Measurements from ENCODE around the gene RIMBP2.

RIMBP2 gene

DNA sequence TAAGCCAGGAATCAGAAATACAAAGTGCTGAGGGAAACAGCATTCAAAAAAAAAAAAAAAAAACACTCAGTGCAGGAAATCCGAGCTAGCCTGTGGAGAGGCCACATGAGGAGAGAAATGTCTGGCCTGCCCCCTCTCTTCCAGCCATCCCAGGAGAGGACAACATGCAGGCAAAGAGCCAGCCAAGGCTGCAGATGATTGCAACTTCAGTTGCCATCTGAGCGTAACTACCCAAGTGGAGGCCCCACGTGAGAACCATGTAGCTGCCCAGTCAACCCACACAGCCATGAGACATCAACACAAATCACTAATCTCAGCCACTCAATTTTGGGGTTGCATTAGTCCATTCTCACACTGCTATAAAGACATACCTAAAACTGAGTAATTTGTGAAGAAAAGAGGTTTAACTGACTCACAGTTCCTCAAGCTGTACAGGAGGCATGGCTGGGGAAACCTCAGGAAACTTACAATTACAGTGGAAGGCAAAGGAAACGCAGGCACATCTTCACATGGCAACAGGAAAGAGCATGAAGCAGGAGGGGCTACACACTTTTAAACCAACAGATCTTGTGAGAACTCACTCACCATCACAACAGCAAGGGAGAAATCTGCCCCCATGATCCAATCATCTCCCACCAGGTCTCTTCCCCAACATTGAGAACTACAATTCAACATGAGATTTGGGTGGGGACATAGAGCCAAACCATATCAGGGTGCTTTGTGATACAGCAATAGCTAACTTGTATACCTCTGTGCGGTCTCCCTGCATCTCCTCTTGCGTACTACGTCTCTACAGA, 217.3 kb downstream of the RIMBP2 start:
- DNase-seq: no peak

DNA sequence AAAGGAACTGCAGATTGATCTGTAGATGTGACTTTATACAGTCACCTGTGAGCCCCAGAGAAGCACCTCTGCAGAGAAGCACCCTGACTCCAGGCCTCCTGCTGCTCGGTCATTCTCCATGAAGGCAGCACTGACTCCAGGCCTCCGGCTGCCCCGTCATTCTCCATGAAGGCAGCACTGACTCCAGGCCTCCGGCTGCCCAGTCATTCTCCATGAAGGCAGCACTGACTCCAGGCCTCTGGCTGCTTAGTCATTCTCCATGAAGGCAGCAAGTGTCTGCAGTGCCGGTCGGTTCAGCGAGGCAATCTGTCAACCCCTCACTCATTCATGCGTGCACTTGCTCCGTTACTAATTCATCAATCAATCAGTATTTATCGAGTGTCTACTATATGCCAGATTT, 218.1 kb downstream of the RIMBP2 start:
- no peak for DNase-seq

DNA sequence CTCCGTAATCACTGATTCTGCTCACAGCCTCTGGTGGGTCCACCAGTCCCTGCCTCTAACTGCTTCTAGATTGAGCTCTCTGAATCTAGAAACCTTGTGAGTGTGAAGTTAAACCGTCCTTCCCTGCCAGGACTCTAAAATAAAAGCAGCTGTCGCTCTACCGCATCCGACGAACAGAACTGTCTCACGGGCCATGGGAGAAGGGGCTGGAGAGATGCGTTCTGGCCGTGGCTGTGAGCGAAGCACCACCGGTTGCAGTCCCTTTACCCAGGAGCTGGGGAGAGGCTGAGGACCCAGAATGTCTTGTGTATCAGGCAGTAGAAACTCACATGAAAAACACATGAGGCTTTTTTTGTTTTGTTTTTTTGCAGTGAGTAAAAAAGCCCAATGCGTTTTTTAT, 218.8 kb downstream of the RIMBP2 start:
- no peak for DNase-seq

DNA sequence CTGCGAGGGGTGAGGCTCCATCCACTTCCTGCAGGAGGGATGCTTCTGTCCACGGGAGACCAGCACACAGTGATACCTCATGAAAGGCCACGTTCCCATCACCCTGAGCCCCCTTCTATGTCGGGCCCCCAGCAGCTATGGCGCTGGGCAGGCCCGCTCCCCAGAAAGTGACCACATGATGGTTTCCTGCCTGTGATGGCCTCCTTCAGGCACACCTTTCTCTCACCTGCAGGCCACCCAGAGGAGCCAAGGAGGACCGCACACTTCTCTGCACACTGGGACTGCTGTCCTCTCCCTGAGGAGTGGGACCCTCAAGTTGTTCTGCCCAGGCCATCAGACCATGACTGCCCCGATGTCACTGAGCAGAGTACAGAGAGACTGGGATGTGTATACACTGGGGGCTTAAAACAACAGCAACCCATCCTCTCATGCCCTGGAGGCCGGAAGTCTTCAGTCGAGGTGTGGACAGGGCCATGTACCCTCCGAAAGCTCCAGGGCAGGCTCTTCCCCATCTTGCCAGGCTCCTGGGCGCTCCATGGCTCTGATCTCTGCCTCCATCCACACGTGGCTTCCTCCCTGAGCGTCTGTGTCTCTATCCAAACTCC, 219.5 kb downstream of the RIMBP2 start:
- no peak for DNase-seq

DNA sequence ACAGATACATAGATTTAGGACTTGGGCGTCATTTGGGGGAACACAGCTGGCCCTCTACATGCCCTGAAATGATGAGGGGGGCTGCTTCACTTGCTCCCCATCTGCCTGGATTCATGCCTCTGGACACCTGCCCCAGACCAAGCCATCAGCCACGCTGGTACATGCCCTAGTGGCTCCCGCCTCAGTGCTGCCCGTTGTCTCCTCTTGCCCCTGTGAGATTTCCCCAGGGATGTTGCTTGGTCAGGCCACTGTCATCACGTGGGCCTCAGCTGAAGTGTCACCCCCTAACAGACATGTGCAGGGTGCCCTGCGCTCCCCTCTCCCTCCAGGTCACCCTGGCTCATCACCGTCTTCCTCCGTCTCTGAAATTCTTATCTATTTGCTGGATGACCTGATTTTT, 220.9 kb downstream of the RIMBP2 start:
- DNase-seq: no peak

DNA sequence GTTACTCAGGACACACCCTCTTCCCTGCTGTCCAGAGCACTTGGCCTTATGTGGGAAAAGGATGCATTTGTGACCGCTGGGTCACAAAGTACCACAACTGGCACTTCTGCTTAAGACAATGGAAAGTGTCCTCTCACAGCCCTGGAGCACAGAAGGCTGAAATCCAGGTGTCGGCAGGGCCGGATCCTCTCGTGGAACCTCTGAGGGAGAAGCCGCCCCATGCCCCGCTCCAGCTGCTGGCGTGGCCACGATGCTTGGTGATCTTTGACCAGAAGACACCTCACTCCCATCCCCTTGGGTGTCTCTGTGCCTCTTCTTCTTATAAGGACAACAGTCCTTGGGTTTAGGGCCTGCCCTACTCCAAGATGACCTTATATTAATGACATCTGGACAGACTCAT, 221.4 kb downstream of the RIMBP2 start:
- no peak for DNase-seq

DNA sequence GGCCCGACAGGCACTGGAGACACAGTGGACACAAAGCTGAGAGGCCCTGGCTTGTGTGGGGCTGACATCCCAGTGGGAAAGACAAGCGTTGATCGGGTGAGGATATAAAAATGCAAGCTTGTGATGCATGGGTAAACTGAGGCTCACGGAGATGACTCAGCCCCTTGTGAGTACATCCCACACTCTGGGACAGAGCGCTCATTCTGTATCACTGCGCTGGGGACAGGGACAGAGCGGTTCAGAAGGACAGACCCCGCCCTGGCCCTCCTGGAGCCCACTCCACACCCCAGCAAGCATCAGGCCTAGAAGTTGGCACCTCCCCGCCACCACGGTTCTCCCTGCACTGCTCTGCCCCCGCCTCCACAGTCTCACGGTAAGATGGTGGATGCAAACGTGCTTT, 222.1 kb downstream of the RIMBP2 start:
- DNase-seq: no peak

DNA sequence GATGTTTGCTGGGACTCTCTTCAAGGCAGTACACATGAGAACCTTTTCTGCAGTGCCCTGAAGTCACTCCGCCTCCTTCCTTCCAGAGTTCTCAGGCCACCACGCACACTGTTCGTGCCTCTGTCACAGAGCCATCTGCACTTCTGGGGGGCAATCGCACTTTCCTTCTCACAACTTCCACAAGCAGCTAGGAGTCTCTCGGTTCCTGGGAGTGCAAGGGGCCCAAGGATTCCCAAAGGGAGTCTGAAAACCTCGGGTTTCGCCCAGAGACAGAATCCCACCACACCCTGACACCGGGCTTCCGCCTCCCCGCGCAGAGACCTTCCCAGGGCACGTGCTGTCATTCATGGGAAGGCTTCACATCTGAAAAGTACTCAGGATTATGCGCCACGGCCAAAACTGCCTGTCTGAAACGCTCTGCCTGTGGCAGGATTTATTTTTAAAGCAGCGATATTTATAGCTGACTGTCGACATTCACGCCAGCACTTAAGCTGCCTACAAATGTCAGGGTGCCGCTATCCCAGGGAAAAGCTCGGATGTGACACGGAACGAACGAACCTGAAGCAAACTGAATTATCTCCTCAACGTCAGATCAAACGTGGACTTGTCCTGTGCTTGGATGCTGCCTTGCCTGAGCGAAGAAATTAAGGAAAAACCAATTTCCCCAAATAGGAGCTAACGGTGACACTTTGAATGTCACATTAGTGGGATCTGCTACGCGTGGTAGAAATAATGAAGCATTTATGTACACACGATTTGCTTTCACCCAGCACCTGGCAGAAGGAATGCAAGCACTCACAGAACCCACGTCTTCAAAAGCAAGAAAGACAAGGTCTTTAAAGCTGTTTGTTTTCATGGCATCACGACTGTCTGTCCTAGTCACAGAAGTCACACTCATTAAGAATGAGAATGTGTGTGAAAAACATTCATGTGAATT, 224.4 kb downstream of the RIMBP2 start:
- DNase-seq: no peak

DNA sequence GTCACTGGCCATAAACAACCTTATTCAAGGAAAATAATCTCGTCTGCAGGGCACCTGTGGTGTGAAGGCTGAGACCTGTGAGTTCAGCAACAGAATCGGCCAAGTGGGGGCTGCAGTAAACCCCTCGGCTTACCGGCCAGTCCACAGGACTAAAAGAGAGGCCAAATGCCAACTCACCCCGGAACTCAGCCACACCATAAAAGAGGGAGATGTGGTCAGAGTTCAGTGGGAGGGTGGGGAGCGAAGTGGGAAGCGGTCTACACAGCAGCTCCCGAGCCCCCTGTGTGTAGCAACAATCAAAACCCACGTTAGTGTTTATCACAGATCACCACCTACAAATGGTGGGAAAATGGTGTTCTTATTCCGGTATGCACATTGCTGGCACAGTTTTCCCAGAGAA, 225.4 kb downstream of the RIMBP2 start:
- no peak for DNase-seq

DNA sequence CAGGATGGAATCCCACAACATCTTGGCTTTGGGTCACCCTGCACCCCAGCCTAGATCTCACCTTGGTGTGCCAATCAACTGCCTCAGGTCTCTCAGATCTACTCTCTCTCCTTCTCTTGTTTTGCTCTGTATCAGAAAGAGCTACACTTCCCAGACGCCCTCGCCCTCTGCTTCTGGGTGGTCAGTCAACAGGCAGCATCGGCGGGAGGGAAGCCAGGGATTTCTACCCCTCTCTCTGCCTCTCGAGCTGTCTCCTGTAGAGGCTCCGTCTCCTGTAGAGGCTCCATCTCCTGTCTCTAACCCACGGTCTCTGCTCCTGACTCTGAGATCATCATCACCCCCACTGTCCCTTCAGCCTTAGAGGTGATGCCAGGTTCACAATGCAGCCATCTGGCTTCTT, 226.8 kb downstream of the RIMBP2 start:
- no peak for DNase-seq

DNA sequence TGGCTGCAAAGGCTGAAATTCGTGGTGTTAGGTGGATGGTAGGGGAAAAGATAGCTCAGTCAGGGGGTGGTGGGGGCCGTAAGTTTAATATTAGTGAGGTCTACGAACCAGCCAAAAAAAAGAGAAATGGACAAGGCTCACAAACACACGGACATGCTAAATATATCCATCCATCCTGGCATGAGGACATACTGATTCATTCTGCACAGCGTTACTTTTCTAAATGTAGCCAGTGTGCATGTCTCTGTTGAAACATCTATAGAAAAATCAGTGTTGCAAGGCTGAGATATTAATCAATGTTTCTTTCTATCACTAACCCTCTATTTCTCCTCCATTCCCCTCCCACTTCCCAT, 227.8 kb downstream of the RIMBP2 start:
- DNase-seq: no peak

DNA sequence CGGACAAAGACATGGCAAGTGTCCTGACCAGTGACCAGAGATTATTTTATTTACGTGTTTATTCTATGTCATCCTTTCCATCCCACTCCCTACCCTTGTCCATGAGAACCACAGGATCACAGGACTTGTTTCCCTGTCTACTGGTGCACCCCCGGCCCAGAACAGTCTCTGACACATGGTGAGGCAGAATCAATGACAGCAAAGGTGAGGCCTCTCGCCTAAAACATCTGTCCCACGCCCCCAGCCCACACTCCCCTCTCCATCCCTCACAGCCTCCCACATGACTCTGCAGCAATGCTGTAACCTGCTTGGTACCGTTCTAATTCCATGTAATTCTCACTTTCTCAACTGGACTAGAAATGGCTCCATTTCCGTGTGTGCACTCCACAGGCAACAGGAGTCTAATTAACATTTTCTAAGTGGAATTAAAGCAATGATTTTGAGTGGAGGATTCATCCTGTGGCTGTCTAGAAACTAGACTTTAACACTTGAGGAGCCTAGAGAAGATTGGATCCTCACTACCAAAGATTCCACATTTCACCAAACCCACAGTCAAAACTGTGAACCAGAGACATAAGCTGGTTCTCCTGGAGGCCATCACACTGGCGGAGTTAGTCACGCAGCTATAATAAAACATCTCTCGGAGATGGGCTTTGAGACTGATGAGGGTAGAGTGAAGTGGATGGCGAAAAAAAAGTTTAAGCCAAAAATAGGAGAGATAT, 228.3 kb downstream of the RIMBP2 start:
- DNase-seq: no peak

DNA sequence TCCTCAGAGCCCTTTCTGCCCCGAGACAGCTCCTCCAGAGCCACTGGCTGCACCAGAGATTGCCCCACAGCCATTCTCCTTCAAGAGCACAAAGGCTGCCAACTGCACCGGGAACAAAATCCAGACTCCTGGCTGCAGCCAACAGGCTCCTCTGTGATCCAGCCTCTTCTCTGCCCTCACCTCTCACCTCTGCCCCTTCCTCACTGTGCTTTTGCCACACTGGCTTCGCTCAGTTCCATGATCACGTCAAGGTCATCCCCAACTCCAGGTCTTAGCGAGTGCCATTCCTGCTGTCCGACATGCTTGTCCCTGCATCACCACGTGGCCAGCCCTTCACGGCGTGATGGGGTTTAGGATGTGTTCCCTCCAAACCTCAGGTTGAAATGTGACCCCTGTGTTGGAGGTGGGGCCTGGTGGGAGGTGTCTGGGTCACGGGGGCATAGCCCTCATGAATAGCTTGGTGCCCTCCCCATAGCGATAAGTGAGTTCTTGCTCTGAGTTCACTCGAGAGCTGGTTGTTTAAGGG, 229.1 kb downstream of the RIMBP2 start:
- no peak for DNase-seq

DNA sequence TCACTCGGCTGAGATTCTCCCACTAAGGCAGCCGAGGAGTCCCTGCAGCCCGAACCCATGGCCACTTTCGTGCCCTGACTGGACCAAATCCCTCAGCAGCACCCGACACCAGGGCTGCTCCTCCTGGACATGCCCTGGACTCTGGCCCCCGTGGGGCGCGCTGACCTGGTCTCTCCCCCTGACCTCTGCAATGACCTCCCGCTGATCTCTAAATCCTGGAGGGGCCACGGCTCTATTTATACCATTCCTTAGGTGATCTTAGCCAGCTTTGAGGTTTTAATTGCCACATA, 230.0 kb downstream of the RIMBP2 start:
- DNase-seq: no peak

DNA sequence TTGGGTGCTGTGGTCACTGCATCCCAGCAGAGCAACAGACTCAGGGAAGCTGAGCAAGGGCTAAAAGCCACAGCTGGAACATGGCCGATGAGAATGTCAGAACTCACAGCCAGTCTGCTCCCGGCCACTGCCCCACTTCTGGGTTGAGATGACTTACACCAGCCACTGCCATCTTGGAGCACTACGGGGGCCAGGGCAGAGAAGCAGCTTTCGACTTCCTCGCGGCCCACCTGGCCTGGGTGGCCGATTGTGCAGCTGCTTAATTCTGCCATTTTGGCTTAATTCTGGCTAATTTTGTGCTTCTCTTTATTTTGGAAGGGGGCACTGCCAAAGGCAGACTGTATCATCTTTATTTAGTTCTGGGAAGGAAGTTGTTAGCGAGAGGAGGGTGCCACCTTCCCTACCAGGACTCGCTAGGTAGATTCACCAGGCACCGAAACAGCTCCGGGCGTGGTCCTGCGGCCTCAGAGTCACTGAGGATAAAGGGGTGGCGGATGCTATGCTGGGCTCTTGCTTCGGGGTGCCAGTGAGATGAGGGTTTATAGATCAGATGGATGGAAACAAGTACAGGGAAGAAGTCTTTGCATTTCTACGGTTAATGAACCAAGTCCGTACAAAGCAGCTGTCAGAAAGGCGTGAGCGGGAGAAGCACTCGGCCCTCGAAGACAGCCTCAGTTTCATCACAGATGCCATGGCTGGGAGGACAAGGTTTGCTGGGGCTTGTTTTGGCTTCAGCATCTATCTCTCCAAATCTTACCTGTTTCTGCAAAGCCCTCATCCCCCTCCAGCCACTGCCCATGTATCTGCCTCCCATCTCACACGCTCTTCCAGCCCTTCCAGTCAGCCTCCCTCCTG, 230.6 kb downstream of the RIMBP2 start:
- no peak for DNase-seq

DNA sequence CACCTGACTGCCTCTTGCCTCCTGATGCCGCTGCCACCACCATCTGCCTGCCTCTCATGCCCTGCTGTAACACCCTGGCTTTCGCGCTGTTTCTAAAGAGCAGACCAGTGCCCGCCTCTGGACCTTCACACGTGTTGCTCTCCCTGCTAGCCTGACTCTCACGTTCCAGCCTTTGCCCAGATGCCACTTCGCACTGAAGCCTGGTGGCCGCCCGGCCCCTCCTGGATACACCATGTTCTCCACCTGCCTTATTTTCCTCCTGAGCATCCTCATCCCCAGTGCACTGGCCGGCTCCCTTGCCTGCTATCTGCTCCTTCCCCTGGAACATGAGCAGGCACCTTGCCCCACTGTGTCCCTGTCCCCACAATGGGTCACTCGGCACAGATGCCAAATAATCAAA, 231.9 kb downstream of the RIMBP2 start:
- DNase-seq: no peak

DNA sequence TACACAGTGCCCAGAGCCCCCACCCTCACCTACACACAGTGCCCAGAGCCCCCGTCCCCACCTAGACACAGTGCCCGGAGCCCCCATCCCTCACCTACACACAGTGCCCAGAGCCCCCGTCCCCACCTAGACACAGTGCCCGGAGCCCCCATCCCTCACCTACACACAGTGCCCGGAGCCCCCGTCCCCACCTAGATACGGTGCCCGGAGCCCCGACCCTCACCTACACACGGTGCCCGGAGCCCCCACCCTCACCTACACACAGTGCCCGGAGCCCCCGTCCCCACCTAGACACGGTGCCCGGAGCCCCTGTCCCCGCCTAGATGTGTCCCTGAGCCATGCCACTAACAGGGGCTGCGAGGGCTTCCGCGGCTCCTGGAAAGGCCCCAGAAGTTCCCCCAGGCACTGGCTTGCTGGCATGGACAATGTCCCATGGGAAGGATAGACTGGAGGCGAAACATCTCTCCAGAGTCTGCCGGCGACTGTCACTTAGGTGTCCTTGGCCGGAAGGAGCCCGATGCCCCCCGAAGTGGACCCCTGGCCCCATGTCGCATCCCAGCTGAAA, 232.4 kb downstream of the RIMBP2 start:
- DNase-seq: no peak

DNA sequence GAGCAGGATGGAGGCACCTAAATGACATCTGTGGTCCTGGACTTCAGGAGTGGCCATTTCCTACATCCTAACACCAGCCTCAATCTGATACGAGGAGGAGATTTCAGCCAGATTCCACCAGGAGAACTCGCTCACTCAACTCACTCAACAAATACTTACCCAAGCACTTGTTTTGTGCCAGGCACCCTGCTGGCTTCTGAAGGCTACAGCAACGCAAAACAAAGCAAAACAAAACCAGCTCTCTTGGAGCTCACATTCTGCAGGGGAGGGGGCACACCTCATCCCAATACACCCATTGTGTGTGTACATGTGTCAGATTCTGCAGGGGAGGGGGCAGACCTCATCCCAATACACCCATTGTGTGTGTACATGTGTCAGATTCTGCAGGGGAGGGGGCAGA, 233.7 kb downstream of the RIMBP2 start:
- DNase-seq: no peak

DNA sequence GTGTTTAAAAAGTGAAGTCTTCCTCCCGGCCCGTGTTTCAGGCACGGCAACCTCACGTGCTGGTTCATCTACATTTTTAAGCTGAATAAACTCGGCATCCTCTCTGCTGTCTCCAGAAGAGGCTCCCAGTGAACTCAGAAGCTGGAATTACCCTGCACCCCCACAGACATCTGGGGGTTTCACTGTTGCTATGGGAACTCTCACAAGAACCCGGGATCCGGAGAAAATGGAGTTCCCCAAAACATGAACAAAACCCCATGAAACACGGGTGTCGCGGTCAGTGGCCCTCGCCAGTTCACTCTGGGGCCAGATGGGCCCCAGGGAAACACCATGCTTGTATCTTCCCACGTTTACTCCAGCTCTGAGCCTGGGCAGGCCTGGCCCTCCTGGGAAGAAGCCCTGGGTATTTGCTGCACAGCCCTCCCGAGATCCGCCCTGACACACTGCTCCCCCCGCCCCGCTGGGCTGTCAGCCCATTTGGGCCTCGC, 234.7 kb downstream of the RIMBP2 start:
- DNase-seq: no peak

DNA sequence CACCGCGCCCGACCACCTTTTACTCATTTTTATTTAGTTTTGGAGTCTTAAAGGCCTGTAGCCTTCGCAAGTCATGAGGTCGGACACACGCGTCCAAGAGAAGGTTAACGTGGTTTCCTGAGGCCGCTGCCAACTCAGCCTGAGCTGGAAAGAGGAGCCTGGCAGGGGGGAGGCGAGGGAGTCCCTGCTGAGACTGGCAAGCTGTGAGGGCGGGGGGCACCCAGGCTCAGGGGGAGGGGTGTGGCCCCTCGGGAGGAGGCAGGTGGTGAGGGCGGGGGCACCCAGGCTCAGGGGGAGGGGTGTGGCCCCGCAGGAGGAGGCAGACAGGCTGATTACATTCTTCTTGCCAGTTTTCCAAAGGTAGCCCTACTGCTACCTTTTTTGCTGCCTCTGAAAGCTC, 235.2 kb downstream of the RIMBP2 start:
- DNase-seq: no peak

DNA sequence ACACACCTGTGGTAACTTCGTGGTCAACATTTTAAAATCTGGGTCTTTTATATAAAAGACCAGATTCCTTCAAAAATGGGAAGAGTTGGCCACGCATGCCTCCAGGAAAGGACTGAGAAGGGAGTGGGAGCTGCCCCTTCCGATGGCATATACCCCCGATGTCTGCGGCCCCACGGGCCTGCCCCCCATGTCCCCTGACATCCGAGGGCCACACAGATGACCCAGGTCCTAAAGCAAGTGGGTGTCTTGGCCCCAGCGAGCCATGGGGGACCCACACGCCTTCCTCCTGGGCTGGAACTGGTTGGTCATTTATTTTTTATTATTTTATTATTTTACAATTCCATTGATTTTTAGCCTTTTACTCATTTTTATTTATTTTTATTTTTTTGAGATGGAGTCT, 235.9 kb downstream of the RIMBP2 start:
- DNase-seq: no peak
